GM18873 (cell line): ENCODE data around the gene MTRF1L.
A peak's percentile ranks its signal among the peaks of the same experiment; 100 is the strongest.
"Not testable (repeated sequence)": the region's sequence is repeated elsewhere in the genome, so short reads cannot be mapped to it uniquely, and the experiment has no call there.

Experiments used
- ATAC-seq: cut with Tn5 transposase; IDR thresholded peaks from one replicate; pipeline ENCODE4 v1.9.1; 2021; ENCODE audit warnings: mild to moderate bottlenecking, moderate library complexity, moderate number of reproducible peaks; ENCODE audit not compliant: unreplicated experiment, low FRiP score

Gene MTRF1L

DNA sequence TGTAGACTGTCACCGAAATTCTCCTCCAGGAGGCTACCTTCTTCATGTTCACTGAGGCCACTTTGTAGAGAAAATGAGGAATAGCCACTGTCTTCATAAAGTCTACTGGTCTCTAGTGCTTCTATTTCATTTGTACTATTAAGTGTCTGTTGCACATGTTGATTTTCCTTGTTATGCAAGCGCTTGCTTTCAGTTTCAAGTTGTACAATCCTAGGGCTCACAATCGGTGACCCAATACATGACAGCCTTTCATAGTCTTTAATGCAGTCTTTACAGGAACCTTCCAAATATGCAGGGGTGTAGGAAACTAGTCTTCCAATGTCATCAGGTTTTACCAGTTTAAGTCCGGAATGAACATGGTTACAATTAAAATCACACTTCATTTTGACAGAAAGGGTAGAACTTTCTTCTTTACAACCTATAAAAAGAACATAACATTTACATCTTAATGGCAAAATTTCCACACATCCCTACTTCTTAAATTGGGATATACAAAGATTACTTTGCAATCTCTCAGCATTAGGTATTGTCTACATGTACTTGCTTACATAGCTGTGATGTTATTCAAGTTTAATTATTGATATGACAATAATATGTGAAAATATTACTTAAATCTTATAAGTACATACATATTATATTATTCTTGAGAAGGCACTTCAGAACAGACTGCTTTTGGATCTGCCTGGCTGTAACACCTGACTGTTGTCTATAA lies 27.1 kb downstream of the MTRF1L start:
- ATAC-seq = no peak

DNA sequence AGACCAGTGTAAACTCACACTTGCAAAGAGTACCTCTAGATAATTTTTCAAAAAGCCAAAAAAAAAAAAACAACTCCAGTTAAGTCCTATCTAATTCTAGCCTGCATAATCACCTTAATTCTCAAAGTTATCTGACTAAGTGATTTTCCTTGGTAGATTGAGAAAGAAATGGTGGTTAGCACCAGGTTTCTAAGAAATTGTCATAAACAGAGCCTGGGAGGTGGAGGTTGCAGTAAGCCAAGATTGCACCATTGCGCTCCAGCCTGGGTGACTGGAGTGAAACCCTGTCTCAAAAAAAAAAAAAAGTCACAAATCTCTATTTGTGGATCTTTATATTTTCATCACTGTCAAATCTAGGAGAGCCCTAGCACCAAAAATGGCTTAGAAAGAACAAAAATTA lies 28.6 kb downstream of the MTRF1L start:
- no peak for ATAC-seq

GRCh38 chr6:152969688-152970418 lies 32.7 kb downstream of the MTRF1L start:
- no peak for ATAC-seq

GRCh38 chr6:152966168-152966894 lies 36.2 kb downstream of the MTRF1L start:
- ATAC-seq = not testable (repeated sequence)

DNA sequence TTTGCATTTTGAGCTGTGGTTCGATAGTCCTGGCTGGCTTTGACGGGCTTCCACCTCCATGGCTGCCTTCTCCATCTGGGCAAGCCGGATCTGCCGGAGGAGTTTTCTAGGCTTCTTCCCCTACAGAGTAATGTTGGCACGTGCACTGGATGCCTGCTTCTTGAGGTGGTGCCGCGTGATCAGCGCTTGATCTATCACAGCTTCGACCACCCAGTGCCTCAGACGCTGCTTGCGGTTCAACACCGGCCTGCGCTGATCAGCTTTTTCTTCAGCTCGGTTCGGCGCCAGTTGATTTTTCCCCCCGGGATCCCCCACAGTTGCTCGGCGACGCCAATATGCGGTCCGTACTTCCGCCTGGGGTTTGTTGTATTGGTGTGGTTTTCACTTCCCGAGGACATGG lies 43.2 kb downstream of the MTRF1L start:
- no peak for ATAC-seq

GRCh38 chr6:152957796-152958195 lies 44.7 kb downstream of the MTRF1L start:
- ATAC-seq = no peak

DNA sequence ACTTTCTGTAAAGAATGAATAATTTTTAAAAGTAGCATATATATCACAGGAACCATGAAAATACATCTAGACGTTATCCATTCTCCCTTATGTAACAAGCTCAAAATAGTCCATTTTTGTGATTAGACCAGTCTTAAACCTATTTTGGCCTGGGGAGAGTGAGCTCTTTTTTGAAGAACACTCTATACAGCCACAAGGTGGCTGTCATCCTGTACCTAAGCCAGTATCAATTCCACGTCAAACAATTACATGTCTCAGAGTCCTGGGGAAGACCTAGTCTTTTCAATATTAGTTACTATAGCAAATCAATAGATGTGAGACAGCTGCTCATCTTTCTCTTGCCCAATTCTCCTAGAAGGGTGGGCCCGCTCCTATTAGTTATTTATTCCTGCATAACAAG lies 48.1 kb downstream of the MTRF1L start:
- ATAC-seq = no peak

GRCh38 chr6:152952866-152953509 lies 49.5 kb downstream of the MTRF1L start:
- no peak for ATAC-seq

- no peak for ATAC-seq
Measured at GRCh38 chr6:152952045-152952444, 50.5 kb downstream of the MTRF1L start.

- no peak for ATAC-seq
Measured at GRCh38 chr6:152950240-152950639, 52.3 kb downstream of the MTRF1L start.

DNA sequence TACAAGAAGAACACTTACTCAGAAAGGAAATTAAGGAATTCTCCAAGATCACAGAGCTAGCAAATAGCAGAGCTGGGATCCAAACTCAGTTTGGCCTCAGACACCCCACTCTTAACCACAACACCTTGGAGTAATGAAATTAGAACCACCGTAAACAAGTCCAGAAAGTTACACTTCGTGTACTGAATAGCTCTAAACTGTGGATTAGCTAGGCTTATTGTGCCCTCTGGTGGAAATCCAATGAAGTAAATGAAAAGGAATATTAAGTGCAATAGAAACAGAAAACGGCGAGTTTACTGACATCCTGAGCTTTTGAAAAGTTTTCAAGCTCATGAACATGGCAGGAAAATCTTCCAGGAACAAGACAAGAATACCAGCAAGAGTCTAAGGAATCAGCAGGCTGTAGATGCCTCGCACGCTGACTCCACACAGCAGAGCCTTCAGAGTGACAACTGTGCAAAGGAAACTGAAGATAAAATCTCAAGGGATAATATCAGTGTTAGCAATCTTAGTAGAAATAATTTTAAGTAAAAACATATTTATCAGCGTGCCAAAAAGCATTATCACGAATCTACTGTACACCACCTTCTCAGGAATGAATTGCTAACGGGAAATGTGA lies 54.2 kb downstream of the MTRF1L start:
- peak; percentile 64 for ATAC-seq

DNA sequence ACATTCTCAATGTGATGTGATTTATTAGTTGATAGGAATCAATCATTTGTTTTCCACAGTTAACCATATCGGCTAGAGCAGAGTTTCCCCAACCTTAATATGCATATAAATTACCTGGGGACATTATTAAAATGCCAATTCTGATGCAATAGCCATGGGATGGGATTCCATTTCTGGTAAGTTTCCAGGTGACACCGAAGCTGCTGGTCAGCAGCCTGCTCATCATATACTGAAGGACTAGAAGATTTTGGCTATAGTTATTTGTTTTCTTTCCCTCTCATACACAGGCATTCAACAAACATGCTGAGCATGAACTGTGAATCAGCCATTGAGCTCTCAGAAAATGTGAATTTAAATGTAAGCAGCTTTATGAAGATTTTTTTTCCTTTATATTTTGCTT lies 55.5 kb downstream of the MTRF1L start:
- no peak for ATAC-seq

DNA sequence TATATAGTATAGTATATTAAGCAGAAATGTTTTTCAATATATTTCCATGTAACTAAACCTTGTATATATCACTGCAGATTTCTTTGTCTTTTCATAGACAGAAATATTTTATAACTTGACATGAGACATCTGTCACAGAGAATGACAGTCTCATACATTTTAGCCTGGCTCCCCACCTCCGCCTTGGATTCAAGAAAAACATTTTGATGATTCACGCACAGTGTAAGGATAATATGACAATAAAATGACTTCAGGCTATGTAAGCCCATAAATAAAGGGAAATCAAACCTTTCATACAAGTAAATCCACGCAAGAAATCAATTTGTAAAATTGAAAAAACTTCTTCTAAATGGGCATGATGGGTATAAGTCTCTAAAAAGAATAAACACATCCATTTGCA lies 56.0 kb downstream of the MTRF1L start:
- no peak for ATAC-seq

- no peak for ATAC-seq
Measured at GRCh38 chr6:152943260-152943897, 59.1 kb downstream of the MTRF1L start.

DNA sequence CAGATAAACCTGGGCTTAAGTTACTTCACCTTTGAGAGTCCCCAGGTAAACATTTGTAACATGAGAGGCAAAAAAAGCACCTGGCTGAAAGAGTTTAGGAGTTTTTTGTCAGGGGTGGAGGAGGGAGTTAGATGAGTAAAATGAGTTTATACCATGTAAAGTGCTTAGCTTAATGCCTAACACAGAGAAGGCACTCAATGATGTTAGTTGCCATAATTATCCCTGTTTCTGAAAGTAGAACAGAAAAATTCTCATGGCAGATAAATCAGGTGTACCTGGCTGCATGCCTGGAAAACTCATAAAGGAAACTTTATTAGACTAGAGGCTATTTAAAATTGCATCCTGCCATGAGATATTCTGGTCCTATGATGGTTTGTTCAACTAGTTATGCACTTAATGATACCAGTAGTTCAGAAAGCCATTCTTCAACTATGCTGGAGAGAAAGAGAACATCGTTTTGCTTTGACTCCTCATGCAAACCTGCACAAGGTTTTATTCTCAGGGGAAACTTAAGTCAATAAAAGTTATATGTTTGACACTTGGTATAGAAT lies 60.1 kb downstream of the MTRF1L start:
- ATAC-seq = no peak

GRCh38 chr6:152941746-152942145 lies 60.8 kb downstream of the MTRF1L start:
- ATAC-seq = no peak
